Upper lobe of right lung (tissue), 1 donor: ENCODE measurements around the gene TMEM143. TPM values are rescaled to one million over a fixed set of nuclear protein-coding genes. Genes with fewer than 3 reads are reported as not detected.

Source experiments
- ATAC-seq: fragments of 200-7000 bp; cut with Tn5 transposase; one replicate; pipeline ENCODE4 v1.9.1; 2020; ENCODE audit warnings: mild to moderate bottlenecking, moderate library complexity
- DNase-seq: peaks from one replicate; pipeline ENCODE4 v3.0.0-alpha.2; 2020
- H3K27ac ChIP-seq: fragments of 200-600 bp; one replicate; pipeline ENCODE4 v1.8.0; 2022
- H3K27me3 ChIP-seq: fragments of 200-600 bp; one replicate; pipeline ENCODE4 v1.8.0; 2022; ENCODE audit warnings: mild to moderate bottlenecking
- H3K36me3 ChIP-seq: fragments of 200-600 bp; one replicate; pipeline ENCODE4 v1.8.0; 2022
- H3K4me1 ChIP-seq: fragments of 200-600 bp; one replicate; pipeline ENCODE4 v1.8.0; 2022
- H3K4me3 ChIP-seq: fragments of 200-600 bp; one replicate; pipeline ENCODE4 v1.8.0; 2022; ENCODE audit warnings: mild to moderate bottlenecking
- H3K9me3 ChIP-seq: fragments of 200-600 bp; one replicate; pipeline ENCODE4 v1.8.0; 2022
- intact Hi-C: fragments of 100-400 bp; cut with DNase I; formaldehyde crosslinking; loops from one replicate; pipeline ENCODE4 v1.11.0; 2022
- total RNA-seq: library from RNA; stranded (reverse); fragmentation: NEBNext Ultra II Directional; extraction: Animal tissue kit (Norgen Biotek cat#: 25700); gene quantifications from one replicate; pipeline ENCODE4 v1.2.1, GENCODE V29; 2021
- TF ChIP-seq, protein P1 (sequence below): fragments of 200-600 bp; IDR thresholded peaks from one replicate; pipeline ENCODE4 v1.8.0; 2022; ENCODE audit warnings: antibody characterized with exemption
- donor health status: DM: no; HTN: yes; CAD: no; lungs with severe emphysema.

TMEM143 gene
- total RNA-seq, 1 donor from 2014 or later, result 10.7 TPM

DNA sequence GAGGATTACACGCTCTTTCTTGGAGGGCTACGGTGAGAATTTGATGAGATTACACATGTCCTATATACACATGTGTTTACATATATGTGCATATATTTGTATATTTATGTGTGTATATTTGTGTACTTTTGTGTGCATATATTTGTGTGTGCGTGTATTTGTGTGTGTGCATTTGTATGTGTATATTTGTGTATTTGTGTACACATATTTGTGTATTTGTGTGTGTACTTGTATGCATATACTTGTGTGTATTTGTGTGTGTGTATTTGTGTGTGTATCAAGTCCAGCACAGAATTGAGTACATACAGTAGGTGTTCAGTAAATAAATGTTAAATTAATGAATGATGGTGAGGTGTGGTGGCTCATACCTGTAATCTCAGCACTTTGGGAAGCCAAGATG, 1.8 kb downstream of the TMEM143 start:
- DNase-seq, result no peak
- intact Hi-C loops, result no loop called here
- Histone ChIP-seq H3K36me3 (no peaks in the 10 kb centered on the region), H3K27me3 (no peaks in the 10 kb centered on the region), H3K4me3 (no peak overlapping the region), H3K9me3 (no peaks in the 10 kb centered on the region), H3K27ac (no peak overlapping the region), H3K4me1 (peaks cover 5% of the 10 kb centered on the region)
- ATAC-seq, result no peak
- TF ChIP-seq, protein P1, sequence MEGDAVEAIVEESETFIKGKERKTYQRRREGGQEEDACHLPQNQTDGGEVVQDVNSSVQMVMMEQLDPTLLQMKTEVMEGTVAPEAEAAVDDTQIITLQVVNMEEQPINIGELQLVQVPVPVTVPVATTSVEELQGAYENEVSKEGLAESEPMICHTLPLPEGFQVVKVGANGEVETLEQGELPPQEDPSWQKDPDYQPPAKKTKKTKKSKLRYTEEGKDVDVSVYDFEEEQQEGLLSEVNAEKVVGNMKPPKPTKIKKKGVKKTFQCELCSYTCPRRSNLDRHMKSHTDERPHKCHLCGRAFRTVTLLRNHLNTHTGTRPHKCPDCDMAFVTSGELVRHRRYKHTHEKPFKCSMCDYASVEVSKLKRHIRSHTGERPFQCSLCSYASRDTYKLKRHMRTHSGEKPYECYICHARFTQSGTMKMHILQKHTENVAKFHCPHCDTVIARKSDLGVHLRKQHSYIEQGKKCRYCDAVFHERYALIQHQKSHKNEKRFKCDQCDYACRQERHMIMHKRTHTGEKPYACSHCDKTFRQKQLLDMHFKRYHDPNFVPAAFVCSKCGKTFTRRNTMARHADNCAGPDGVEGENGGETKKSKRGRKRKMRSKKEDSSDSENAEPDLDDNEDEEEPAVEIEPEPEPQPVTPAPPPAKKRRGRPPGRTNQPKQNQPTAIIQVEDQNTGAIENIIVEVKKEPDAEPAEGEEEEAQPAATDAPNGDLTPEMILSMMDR, result no peak

DNA sequence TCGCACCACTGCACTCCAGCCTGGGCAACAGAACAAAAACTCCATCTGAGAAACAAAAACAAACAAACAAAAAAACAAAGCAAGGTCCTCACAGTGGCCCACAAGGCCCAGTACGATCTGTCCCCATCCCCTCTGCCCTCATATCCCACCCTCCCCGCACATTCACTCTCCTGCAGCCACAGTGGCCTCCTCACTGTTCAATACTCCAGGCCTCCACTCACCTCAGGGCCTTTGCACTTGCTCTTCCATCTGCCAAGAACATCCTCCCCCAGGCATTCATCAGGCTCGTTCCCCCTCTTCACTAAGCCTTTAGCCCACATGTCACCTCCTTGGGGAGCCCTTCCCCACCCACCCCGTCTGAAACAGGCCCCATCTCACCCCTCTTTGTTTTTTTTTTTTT, 4.6 kb downstream of the TMEM143 start:
- Histone ChIP-seq H3K9me3 (no peaks in the 10 kb centered on the region), H3K27me3 (no peaks in the 10 kb centered on the region), H3K4me1 (no peaks in the 10 kb centered on the region), H3K27ac (no peak overlapping the region), H3K4me3 (no peak overlapping the region), H3K36me3 (no peaks in the 10 kb centered on the region)
- intact Hi-C loops, result no loop called here
- TF ChIP-seq, protein P1, result no peak
- ATAC-seq, result no peak
- DNase-seq, result no peak

DNA sequence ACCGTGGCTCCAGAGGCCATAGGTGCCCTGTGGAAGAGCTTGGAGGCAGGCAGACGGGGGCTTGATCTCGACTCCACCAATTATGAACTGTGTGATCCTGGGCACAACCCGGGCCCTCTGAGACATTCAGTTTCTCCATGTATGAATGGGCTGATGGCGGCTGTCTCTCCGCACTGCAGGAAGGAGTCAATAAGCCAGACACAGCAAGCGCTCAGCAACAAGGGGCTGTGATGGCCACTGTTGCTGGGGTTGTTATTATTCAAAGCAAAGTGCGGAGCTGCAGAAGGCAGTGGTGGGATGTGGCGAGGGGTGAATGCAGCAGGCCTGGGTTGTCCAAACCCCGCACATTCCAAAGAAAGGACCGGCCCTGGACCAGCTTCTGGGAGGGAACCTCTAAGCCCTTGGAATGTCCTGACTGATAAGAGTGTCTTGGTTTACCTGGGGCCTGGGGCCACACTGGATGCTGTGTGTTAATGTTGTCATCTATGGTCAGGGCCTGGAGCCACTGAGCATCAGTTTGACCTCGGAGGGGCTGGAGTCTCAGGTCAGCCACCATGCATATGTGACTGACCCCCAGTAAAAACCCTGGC, 8.3 kb downstream of the TMEM143 start:
- DNase-seq, result no peak
- no peak overlapping the region for H3K4me3 ChIP-seq
- H3K9me3 ChIP-seq, result no peaks in the 10 kb centered on the region
- no peaks in the 10 kb centered on the region for H3K36me3 ChIP-seq
- ATAC-seq, result no peak
- intact Hi-C loops, result no loop called here
- H3K4me1 ChIP-seq, result no peaks in the 10 kb centered on the region
- no peaks in the 10 kb centered on the region for H3K27me3 ChIP-seq
- H3K27ac ChIP-seq, result no peak overlapping the region
- TF ChIP-seq, protein P1, result no peak

DNA sequence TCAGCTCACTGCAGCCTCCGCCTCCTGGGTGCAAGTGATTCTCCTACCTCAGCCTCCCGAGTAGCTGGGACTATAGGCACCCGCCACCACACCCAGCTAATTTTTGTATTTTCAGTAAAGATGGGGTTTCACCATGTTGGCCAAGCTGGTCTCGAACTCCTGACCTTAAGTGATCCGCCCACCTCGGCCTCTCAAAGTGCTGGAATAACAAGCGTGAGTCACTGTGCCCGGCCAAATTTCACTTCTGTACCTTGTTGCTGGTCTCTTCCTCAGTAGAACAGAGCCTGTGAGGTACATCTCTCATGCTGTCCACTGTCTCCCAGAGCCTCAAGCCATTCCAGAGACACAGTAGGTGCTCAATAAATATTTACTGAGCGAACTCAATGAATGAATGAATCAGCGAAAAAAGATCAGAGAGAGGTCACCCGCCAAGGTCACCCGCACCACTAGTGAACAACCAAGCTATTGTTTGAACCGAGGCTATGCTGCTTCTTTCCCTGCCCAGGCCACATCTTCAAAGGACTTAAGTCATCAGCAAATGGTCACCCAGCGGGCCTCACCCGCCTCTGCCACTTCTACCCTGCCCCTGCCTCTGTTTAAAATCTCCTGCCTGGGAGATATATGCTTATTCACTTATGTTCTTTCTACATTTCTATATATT, 9.3 kb downstream of the TMEM143 start:
- Histone ChIP-seq H3K4me1 (no peaks in the 10 kb centered on the region), H3K4me3 (no peak overlapping the region), H3K36me3 (no peaks in the 10 kb centered on the region), H3K27me3 (no peaks in the 10 kb centered on the region), H3K27ac (no peak overlapping the region), H3K9me3 (no peaks in the 10 kb centered on the region)
- DNase-seq, result no peak
- intact Hi-C loops, result no loop called here
- no peak for ATAC-seq
- TF ChIP-seq, protein P1, result no peak

DNA sequence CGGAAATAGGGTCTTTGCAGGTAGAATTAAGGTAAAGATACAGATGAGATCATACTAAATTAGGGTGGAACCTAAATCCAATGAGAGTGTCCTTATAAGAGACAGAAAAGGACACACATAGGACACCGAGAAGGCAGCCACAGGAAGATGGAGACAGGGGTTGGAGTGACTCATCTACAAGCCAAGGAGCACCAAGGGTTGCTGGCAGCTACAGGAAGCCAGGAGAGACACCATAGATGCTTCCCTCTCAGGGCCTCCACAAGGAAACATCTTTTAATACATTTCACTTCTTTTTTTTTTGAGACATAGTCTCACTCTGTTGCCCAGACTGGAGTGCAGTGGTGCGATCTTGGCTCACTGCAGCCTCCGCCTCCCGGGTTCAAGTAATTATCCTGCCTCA, 10.1 kb downstream of the TMEM143 start:
- intact Hi-C loops, result no loop called here
- DNase-seq (no peak), ATAC-seq (no peak)
- Histone ChIP-seq H3K4me3 (no peak overlapping the region), H3K4me1 (no peaks in the 10 kb centered on the region), H3K27ac (no peak overlapping the region), H3K36me3 (no peaks in the 10 kb centered on the region), H3K9me3 (no peaks in the 10 kb centered on the region), H3K27me3 (no peaks in the 10 kb centered on the region)
- TF ChIP-seq, protein P1, result no peak
